ENCODE data around the gene PIP4K2B.

- TF ChIP-seq CTCF (conservative IDR thresholded peaks at IDR 0.05; ENCODE audit: low read depth, low read length) = no peak
- TF ChIP-seq EZH2 (IDR thresholded peaks at IDR 0.05; ENCODE audit: low read length, unreplicated experiment) = no peak
- TF ChIP-seq EZH2phosphoT487 (IDR thresholded peaks at IDR 0.05; ENCODE audit: borderline replicate concordance, low read length) = no peak
Measured at GRCh38 chr17:38766341-38766740, 33.0 kb downstream of the PIP4K2B start.

Data from PC-3 (cell line).